ENCODE measurements around the gene TMEM198. TPM values are rescaled to one million over a fixed set of nuclear protein-coding genes. Genes with fewer than 3 reads are reported as not detected.

TMEM198 gene
- total and polyA plus RNA-seq, 2 experiments from 2014 or later = 5.6 to 13.7 TPM

- TF ChIP-seq ETS1 (IDR thresholded peaks at IDR 0.05) (no peak), ZNF114 (CRISPR knock-in tag; IDR thresholded peaks at IDR 0.05) (no peak), EZH2 (IDR thresholded peaks at IDR 0.05; ENCODE audit: low read depth, unreplicated experiment) (no peak), STAT1 (IDR thresholded peaks at IDR 0.05; ENCODE audit: unreplicated experiment) (no peak), ZNF331 (CRISPR knock-in tag; IDR thresholded peaks at IDR 0.05; ENCODE audit: low read depth) (no peak), POLR2AphosphoS5 (IDR thresholded peaks at IDR 0.05; ENCODE audit: low read depth) (no peak), JUNB (IDR thresholded peaks at IDR 0.05; ENCODE audit: unreplicated experiment) (no peak)
Observed at GRCh38 chr2:219570194-219570923, 26.5 kb downstream of the TMEM198 start (continued).

GRCh38 chr2:219570924-219571310 lies 27.1 kb downstream of the TMEM198 start:
- H3F3A ChIP-seq (replicated peaks; ENCODE audit: low read depth) = peaks cover 23% of the 10 kb centered on the region
- peak overlapping the region; percentile 60; the same call in 2 of the 3 replicates for H3K4me3 Mint-ChIP-seq
- peaks cover 33% of the 10 kb centered on the region for H3K27me3 Mint-ChIP-seq (ENCODE audit: insufficient read depth, low read depth, poor library complexity)

More at GRCh38 chr2:219570924-219571310, 27.1 kb downstream of the TMEM198 start:
- H2AFZ ChIP-seq = no peak overlapping the region
- Mint-ChIP-seq H3K36me3 (ENCODE audit: low read depth) (peaks cover 42% of the 10 kb centered on the region), H3K27ac (no peak overlapping the region), H3K4me1 (peaks cover 46% of the 10 kb centered on the region), H3K9me3 (peaks cover 2% of the 10 kb centered on the region; the same call in 1 of the 3 replicates)
- peak overlapping the region; percentile 71 for H3K4me3 ChIP-seq
- ATAC-seq = peak; percentile 4; the same call in 2 of the 3 replicates
- peaks cover 41% of the 10 kb centered on the region for H3K4me1 ChIP-seq (ENCODE audit: insufficient read depth)
- H3K27ac ChIP-seq (ENCODE audit: low read depth) = no peak overlapping the region
- no peaks in the 10 kb centered on the region for H4K20me1 ChIP-seq (replicated peaks; ENCODE audit: insufficient read depth)
- no peak for DNase-seq (ENCODE audit: low spot score)
- peaks cover 10% of the 10 kb centered on the region; the same call in 1 of the 2 replicates for H3K79me2 ChIP-seq (replicated peaks; ENCODE audit: insufficient read depth)
- 0 out of 2 replicates have a peak, but pooled peaks cover 4% of the 10 kb centered on the region for H3K9me2 ChIP-seq (ENCODE audit: insufficient read depth)
- peaks cover 13% of the 10 kb centered on the region for H3K27me3 ChIP-seq (ENCODE audit: insufficient read depth)
- peak overlapping the region; percentile 89 for H3K4me2 ChIP-seq
- TF ChIP-seq POLR2AphosphoS5 (IDR thresholded peaks at IDR 0.05; ENCODE audit: low read depth) (no peak), EZH2phosphoT487 (IDR thresholded peaks at IDR 0.05; ENCODE audit: unreplicated experiment) (no peak), EZH2 (IDR thresholded peaks at IDR 0.05; ENCODE audit: low read depth, unreplicated experiment) (no peak), STAT1 (IDR thresholded peaks at IDR 0.05; ENCODE audit: unreplicated experiment) (no peak), ZNF114 (CRISPR knock-in tag; IDR thresholded peaks at IDR 0.05) (no peak), ETS1 (IDR thresholded peaks at IDR 0.05) (no peak)
- no peaks in the 10 kb centered on the region; the same call in 1 of the 2 replicates for H3K36me3 ChIP-seq (ENCODE audit: insufficient read depth)

Measured in GM23338 (cell line).